Transverse colon (tissue), 4 donors: Measurements from ENCODE around the gene ARX.

Source experiments
- CTCF ChIP-seq, 5 experiments: fragments of 200-600 bp in 3 of 5; fragments of 450-650 bp in 2 of 5; sonication (generic) in 3 of 5; IDR thresholded peaks; 1 replicate in 2 of 5; 2 replicates in 3 of 5; pipeline ENCODE4 v1.5.1; 2016 to 2017; ENCODE audit warnings: antibody characterized with exemption in 5 of 5, inconsistent platforms in 3 of 5, mild to moderate bottlenecking in 2 of 5, moderate library complexity in 1 of 5
- EP300 ChIP-seq: sonication (generic); formaldehyde crosslinking; IDR thresholded peaks from one replicate; pipeline ENCODE4 v1.6.1; 2017; ENCODE audit warnings: antibody characterized with exemption, low read depth
- POLR2A ChIP-seq: fragments of 450-650 bp; IDR thresholded peaks from one replicate; pipeline ENCODE4 v1.6.1; 2016; ENCODE audit warnings: antibody characterized with exemption, mild to moderate bottlenecking, moderate library complexity
- POLR2AphosphoS5 ChIP-seq, 3 donors: sonication (generic); formaldehyde crosslinking; IDR thresholded peaks; one replicate each; pipeline ENCODE4 v1.6.1; 2016; ENCODE audit warnings: antibody characterized with exemption in 3 of 3

- no peak for TF ChIP-seq POLR2A
- no peak for TF ChIP-seq CTCF (IDR thresholded peaks at IDR 0.05)
- no peak for TF ChIP-seq POLR2AphosphoS5 (IDR thresholded peaks at IDR 0.05)
- TF ChIP-seq EP300, result no peak
Observed at GRCh38 chrX:25015486-25016360, at the start of gene ARX.
